ENCODE data around the gene CENPP. TPM values are rescaled to one million over a fixed set of nuclear protein-coding genes. Genes with fewer than 3 reads are reported as not detected.

CENPP gene
- total RNA-seq, 1 donor from 2014 or later = 4.5 TPM

DNA sequence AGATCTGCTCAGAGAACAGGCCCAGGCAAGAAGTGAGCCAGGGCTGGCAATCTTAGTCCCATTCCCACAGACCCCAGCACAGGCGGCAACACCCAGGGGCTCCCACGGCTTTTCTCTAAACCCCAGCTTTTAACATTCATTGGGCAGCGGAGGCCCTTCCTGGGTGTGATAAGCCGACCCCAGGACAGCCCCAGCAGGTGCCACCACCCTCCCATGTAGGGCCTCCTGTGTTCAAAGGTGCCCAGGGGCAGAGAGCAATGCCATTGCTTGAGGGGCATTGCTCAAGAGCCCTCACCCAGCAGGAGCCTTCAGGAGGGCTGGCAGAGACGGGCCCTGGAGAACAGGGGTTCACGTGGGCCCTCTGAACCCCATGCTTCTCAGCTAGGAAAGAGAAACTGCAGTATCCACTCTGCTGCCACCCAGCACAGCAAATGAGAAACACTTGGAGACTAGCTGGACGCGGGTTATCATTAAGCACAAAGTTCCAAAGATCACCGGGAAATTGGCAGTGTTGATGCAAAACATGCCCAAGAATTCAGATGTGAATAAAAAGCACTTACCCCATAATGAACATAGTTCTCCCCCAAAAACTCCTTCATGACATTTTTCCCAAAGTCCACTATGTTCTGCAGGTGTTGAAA lies 330.3 kb downstream of the CENPP start:
- DNase-seq (ENCODE audit: low spot score) = no peak
- peaks cover 4% of the 10 kb centered on the region for H3K4me1 Mint-ChIP-seq (ENCODE audit: unreplicated experiment)
- no peaks in the 10 kb centered on the region for H3K9me3 Mint-ChIP-seq (ENCODE audit: unreplicated experiment)
- no peak overlapping the region for H3K4me3 Mint-ChIP-seq (ENCODE audit: unreplicated experiment)
- no peak overlapping the region for H3K27ac Mint-ChIP-seq (ENCODE audit: unreplicated experiment)
- peaks cover 24% of the 10 kb centered on the region for H3K36me3 Mint-ChIP-seq (ENCODE audit: low read depth, unreplicated experiment)
- TF ChIP-seq, protein P1, sequence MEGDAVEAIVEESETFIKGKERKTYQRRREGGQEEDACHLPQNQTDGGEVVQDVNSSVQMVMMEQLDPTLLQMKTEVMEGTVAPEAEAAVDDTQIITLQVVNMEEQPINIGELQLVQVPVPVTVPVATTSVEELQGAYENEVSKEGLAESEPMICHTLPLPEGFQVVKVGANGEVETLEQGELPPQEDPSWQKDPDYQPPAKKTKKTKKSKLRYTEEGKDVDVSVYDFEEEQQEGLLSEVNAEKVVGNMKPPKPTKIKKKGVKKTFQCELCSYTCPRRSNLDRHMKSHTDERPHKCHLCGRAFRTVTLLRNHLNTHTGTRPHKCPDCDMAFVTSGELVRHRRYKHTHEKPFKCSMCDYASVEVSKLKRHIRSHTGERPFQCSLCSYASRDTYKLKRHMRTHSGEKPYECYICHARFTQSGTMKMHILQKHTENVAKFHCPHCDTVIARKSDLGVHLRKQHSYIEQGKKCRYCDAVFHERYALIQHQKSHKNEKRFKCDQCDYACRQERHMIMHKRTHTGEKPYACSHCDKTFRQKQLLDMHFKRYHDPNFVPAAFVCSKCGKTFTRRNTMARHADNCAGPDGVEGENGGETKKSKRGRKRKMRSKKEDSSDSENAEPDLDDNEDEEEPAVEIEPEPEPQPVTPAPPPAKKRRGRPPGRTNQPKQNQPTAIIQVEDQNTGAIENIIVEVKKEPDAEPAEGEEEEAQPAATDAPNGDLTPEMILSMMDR (IDR thresholded peaks at IDR 0.05; ENCODE audit: unreplicated experiment) = no peak
- H3K27me3 Mint-ChIP-seq (ENCODE audit: unreplicated experiment) = peaks cover 2% of the 10 kb centered on the region

DNA sequence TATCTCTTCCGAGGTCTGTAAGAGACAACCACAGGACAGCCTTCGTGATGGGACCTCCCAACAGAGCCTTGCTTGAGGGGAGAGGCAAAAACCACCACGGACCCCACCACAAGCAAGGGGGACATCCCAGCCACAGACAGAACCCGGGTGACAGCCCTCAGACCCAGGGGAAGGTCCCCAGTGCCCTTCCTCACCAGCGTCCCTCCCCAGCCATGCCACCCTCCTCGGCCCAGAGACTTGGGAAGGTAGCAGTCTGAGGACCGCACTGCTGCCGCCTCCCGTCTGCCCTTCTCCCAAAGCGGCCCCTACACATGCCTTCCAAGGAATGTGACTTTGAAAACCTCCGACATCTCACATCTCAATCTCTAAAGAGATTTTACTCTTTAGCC lies 330.8 kb downstream of the CENPP start:
- H3K4me1 Mint-ChIP-seq (ENCODE audit: unreplicated experiment) = peaks cover 8% of the 10 kb centered on the region
- peaks cover 23% of the 10 kb centered on the region for H3K36me3 Mint-ChIP-seq (ENCODE audit: low read depth, unreplicated experiment)
- no peak overlapping the region for H3K4me3 Mint-ChIP-seq (ENCODE audit: unreplicated experiment)
- no peaks in the 10 kb centered on the region for H3K9me3 Mint-ChIP-seq (ENCODE audit: unreplicated experiment)
- TF ChIP-seq, protein P1 (IDR thresholded peaks at IDR 0.05; ENCODE audit: unreplicated experiment) = no peak
- no peak overlapping the region for H3K27ac Mint-ChIP-seq (ENCODE audit: unreplicated experiment)
- no peak for DNase-seq (ENCODE audit: low spot score)
- H3K27me3 Mint-ChIP-seq (ENCODE audit: unreplicated experiment) = peaks cover 2% of the 10 kb centered on the region

DNA sequence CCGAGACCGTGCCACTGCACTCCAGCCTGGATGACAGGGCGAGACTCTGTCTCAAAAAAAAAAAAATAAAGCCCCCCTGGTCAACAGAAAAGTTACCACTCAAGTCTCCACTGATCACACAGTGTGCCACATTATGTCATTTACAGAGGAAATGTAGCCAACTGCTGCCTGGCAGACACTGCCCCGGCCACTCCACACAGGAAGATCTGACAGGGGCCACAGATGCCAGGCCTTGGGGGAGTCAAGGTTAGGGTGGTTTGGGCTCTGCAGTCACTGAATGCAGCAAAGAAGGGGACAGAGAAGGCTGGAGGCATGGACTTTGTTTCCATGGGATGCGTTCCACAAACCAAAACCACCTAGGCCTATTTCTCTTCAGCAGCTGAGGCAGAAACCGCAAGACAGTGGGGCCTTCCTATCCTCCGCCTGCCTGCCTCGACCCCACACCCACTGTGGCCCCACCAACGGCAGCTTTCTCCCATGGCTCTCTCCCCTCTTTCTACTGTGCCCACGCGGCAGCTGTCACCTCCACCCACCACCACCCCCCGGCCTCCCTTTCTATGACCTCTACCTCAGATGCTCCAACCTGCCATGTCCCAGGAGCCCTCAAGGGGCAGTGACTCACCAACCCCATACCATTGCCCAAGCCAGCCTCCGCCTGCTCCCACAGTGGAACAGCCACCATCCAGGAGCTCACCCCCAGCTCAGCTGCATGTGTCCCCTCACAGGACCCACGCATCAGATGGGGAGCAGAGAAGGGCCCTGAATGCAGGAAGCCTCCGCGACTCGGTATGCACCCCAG lies 331.7 kb downstream of the CENPP start:
- Mint-ChIP-seq H3K27me3 (ENCODE audit: unreplicated experiment) (peaks cover 2% of the 10 kb centered on the region), H3K27ac (ENCODE audit: unreplicated experiment) (no peak overlapping the region), H3K36me3 (ENCODE audit: low read depth, unreplicated experiment) (peaks cover 21% of the 10 kb centered on the region), H3K4me3 (ENCODE audit: unreplicated experiment) (no peak overlapping the region), H3K9me3 (ENCODE audit: unreplicated experiment) (no peaks in the 10 kb centered on the region), H3K4me1 (ENCODE audit: unreplicated experiment) (peaks cover 16% of the 10 kb centered on the region)
- TF ChIP-seq, protein P1 (IDR thresholded peaks at IDR 0.05; ENCODE audit: unreplicated experiment) = no peak
- no peak for DNase-seq (ENCODE audit: low spot score)

DNA sequence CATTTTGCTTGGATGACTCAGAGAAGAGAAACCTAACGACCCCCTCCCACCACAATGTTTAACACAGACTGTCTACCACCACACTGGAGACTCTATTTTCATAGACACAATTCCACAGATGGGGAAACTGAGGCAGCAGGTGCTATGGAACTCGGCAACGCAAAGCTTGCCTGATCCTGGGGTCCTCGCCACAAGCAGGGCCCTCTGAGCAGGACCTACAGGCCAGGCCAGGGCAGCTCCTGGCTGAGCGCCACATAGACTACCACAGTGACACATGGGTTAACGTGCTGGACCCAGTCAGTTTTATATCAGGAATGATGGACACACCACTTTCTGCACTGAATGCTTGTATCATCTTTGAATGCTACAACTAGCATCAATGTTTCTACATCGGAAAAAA lies 332.4 kb downstream of the CENPP start:
- H3K36me3 Mint-ChIP-seq (ENCODE audit: low read depth, unreplicated experiment) = peaks cover 16% of the 10 kb centered on the region
- H3K9me3 Mint-ChIP-seq (ENCODE audit: unreplicated experiment) = no peaks in the 10 kb centered on the region
- DNase-seq (ENCODE audit: low spot score) = no peak
- H3K4me1 Mint-ChIP-seq (ENCODE audit: unreplicated experiment) = peaks cover 21% of the 10 kb centered on the region
- H3K4me3 Mint-ChIP-seq (ENCODE audit: unreplicated experiment) = no peak overlapping the region
- TF ChIP-seq, protein P1 (IDR thresholded peaks at IDR 0.05; ENCODE audit: unreplicated experiment) = no peak
- H3K27me3 Mint-ChIP-seq (ENCODE audit: unreplicated experiment) = peaks cover 2% of the 10 kb centered on the region
- no peak overlapping the region for H3K27ac Mint-ChIP-seq (ENCODE audit: unreplicated experiment)

DNA sequence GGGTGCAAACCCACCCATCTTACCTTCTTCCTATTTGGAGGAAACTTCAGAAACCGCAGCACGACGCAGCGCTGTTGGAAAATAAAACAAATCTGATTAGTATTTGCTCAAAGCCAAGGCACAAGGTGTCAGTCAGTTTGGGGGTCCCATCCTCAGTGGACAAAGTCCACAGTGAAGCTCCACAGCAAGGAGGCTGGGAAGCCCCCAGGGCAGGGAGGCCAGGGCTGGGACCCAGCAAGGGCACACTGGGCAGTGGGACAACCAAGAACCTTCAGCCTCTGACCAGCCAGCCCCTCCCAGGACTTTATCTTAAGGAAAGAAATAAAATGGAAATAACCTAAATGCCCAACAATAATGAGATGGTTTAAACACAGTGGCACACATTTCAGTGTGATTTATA lies 332.9 kb downstream of the CENPP start:
- no peak overlapping the region for H3K27ac Mint-ChIP-seq (ENCODE audit: unreplicated experiment)
- H3K9me3 Mint-ChIP-seq (ENCODE audit: unreplicated experiment) = no peaks in the 10 kb centered on the region
- H3K27me3 Mint-ChIP-seq (ENCODE audit: unreplicated experiment) = peaks cover 2% of the 10 kb centered on the region
- TF ChIP-seq, protein P1 (IDR thresholded peaks at IDR 0.05; ENCODE audit: unreplicated experiment) = no peak
- H3K4me1 Mint-ChIP-seq (ENCODE audit: unreplicated experiment) = peaks cover 25% of the 10 kb centered on the region
- H3K4me3 Mint-ChIP-seq (ENCODE audit: unreplicated experiment) = no peak overlapping the region
- peaks cover 14% of the 10 kb centered on the region for H3K36me3 Mint-ChIP-seq (ENCODE audit: low read depth, unreplicated experiment)
- DNase-seq (ENCODE audit: low spot score) = no peak

Measured in endothelial cell (in vitro differentiated cells).